Cerebellar nuclear complex (tissue), 1 donor: ENCODE data around the gene FADS2.

ENCODE experiments used
- DNase-seq, 2 experiments: peaks; one replicate each; lab custom pipeline; 2025; lab: John Stamatoyannopoulos, UW

Gene FADS2

GRCh38 chr11:61820174-61820573, 7.9 kb upstream of the FADS2 start:
- DNase-seq = no peak

GRCh38 chr11:61826930-61827570, 1.1 kb upstream of the FADS2 start:
- DNase-seq = no peak

DNA sequence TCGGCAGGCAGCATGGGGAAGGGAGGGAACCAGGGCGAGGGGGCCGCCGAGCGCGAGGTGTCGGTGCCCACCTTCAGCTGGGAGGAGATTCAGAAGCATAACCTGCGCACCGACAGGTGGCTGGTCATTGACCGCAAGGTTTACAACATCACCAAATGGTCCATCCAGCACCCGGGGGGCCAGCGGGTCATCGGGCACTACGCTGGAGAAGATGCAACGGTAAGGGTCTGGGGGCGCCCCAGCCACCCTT, 204 bp downstream of the FADS2 start:
- no peak for DNase-seq

DNA sequence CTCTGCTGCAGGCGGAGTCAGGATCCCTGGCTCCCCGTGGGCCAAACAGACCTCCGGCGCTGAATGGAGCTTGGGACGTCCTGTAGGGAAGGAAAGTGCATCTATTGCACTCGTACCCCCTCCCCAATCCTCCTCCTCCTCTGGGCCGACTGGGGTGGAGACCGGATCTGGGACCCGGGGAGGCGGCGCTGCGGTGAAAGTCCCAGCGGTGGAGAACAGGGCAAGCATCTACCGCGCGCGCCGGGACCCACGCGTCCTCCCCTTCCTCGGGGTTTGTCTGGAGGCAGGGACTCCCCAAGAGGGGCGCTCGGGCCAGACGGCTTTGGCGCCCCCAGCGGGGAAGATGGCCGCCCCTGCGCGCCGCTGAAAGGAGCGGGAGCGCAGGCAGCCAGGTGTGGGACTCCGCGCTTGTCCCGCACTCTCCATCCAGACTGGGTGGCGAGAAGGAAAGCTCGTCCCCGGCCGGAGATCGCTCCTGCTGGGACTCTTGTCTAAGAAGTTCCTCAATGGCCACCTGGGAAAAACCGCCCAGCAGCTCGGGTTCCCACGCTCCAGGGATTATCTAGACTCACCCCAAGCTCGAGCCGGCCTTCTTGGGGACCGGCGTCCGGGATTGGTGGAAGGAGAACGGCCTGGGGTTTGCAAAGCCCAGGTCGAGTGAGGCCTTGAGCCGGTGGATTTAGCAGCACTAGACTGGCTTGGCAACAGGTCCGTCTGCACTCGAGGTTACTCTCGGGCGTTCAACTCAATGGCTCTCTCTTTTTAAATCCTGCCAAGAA, 718 bp downstream of the FADS2 start:
- no peak for DNase-seq

- DNase-seq = no peak
These were observed 1.7 kb downstream of the FADS2 start for GRCh38 chr11:61829806-61830205.

- no peak for DNase-seq
These were observed 2.4 kb downstream of the FADS2 start for GRCh38 chr11:61830237-61831105.

DNA sequence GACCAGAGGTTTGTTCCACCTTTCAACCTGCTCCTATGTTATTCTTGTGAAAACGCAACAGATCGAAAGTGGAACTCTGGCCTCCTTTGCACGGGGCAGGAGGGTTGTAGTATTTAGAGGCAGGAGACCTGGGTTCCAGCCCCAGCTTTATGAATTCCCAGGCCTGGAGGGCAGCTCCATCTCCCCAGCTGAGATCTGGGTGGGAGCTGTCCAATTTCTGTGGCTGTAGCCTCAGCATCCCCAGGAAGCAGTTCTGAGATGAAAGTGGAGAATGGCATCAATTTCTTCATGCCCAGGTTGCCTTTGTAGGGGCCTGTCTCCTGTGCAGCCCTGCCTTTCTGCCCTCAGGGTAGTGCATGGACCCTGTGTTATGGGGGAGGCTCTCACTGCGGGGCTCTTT, 4.1 kb downstream of the FADS2 start:
- DNase-seq = no peak

DNA sequence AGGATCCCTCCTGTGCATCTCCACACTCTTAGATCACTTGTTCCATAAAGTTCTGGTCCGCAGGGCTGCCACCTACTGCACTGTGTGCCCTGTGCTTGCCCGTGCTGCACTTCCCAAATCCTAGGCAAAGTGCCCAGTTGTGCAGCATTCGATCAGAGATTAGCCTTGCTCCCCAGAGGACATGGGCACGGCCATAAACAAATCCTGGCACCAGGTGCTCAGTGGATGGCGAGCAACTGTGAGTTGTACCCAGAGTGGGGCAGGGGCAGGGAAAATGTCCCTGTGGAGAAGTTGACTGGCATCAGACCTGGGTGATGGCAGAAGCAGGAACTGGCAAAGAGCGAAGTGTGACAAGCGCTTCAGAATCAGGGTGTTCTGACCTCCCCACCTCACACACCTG, 4.7 kb downstream of the FADS2 start:
- no peak for DNase-seq

GRCh38 chr11:61833471-61833870, 5.4 kb downstream of the FADS2 start:
- no peak for DNase-seq

- DNase-seq = no peak
These were observed 5.8 kb downstream of the FADS2 start for GRCh38 chr11:61833926-61834277.

DNA sequence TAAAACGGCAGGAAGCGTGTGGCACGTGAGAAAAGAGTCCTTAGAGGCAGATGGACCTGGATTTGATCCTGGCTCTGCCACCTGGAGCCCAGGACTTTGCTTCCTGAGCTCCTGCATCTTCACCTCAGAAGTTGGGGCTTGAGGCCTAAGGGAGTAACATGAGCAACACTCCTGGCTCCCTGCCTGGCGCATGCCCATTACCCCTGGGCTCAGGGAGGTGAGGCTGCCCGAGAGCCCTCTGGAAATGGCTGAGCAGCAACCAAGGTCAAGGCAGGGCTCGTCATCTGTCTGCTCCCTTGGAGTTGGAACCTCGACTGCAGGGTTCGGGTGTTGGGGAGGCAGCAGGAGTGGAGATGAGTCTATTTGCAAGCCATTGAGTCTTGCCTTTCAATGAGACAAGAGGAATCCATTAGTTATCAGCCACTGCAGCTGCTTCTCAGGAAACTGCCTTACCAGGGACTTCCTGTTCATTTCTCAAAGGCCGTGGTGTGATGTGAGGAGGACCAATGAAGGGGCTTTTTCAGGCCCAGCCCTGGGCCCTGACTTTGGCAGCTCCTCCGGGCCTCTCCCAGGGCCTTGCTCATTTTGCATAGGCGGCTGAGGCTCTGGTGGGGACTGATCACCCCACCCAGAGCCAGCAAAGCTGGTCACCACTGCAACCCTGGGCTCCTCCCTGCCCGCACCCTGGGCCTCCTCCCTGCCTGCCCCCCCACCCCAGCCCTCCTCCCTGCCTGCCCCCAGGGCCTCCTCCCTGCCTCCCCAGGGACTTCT, 6.4 kb downstream of the FADS2 start:
- DNase-seq = no peak

- DNase-seq = no peak
These were observed 8.1 kb downstream of the FADS2 start for GRCh38 chr11:61836193-61836592.

DNA sequence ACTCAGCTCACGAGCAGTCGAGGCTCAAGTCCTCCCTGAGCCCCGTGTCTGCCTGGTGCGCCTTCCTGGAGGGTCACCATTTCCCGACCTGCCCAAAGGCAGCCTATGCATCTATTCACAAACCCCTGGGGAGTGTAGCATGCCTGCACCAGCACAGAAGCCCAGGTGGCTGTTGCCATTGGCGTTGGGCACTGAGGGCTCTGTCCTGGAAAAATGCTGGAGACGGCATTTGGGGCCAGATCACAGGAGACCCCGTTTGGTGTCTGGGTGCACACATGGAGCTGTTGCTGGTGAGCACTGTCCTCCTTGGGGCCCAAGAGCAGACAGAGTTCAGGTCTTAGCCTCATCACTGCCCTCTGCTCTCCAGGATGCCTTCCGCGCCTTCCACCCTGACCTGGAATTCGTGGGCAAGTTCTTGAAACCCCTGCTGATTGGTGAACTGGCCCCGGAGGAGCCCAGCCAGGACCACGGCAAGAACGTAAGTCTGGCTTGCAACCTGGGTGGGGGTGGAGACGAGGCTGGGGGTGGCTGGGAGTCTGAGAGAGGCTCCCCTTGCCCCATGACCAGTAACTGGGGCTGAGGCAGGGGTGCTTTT, 9.4 kb downstream of the FADS2 start:
- DNase-seq = no peak

GRCh38 chr11:61838501-61838900, 10.4 kb downstream of the FADS2 start:
- DNase-seq = no peak

DNA sequence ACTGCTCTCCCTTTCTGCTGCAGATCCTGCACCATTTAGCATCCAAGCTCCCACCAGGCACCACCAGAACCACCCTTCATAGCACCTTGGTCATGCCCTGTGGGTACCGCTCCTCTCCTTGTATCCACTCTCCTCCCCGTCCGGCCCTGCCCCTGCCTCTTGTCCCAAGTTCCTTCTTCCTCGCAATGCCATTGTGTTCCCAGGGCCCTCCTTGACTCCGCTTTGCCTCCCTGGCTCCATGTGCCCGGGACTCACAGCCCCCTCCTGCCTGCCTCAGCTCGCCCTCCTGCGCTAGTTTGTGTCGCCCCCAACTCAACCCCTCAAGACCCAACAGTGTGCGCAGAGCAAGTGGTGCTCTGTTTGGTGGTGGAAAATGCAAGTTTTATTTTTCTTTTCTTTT, 10.8 kb downstream of the FADS2 start:
- DNase-seq = no peak

DNA sequence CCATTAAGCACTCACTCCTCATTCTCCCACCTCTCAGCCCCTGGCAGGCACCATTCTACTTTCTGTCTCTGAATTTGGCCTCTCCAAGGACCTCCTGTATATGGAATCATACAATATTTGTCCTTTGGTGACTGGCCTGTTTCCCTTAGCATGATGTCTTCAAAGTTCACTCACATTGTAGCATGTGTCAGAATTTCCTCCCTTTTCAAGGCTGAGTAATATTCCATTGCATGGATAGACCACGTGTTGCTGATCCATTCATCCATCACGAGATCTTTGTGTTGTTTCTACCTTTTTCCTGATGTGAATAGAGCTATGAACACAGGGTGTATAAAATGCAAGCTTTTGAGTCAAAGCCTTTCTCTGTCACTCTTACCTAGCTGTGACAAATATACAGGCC, 11.6 kb downstream of the FADS2 start:
- DNase-seq = no peak

DNA sequence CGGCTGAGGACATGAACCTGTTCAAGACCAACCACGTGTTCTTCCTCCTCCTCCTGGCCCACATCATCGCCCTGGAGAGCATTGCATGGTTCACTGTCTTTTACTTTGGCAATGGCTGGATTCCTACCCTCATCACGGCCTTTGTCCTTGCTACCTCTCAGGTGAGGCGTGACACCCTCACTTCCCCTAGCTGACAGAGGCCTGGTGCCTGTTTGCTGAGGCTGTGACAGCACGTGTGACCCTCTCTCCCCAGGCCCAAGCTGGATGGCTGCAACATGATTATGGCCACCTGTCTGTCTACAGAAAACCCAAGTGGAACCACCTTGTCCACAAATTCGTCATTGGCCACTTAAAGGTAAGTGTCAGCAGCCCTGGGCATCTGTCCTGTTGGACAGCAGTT, 12.3 kb downstream of the FADS2 start:
- DNase-seq = no peak

DNA sequence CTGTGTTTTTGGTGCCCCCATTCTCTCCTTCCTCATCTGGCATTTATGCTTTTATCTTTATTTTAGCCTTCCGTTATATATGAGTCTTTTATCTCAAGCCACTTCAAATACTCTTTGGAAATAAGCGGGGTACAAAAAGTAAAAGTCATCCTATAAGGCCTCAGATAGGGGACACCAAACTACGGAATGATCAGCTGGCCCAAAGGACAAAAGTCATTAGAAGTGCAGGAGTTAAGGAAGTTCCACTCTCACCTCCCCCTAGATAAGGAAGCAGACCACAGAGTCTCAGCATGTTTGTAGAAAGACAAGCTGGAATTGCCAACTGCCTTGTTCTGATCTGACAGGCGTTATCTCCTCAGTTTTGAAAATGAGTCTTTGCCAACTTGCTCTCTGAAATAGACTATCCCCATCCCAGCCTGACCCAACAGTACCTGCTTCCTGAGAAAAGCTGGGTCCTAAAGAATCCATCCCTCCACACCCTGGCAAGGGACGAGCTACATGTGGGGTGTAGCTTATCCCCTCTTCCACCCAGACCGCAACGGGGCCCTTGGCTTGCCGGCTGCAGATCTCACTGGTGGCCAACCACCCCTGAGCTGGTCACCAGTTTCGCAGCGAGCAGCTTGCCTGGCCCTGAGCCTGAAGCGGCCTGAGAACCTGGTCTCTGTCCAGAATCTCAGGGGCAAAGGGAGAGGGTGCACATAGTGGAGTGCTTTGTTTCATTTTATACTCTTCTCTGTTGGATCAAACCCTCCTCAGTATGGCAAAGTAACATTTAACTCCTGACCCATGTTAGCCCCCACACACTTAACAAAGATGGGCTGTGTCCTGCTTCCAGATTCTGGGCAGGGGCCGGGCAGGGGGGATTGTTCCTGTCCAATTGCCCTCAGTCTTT, 13.8 kb downstream of the FADS2 start:
- DNase-seq = no peak

GRCh38 chr11:61842528-61842820, 14.4 kb downstream of the FADS2 start:
- no peak for DNase-seq

DNA sequence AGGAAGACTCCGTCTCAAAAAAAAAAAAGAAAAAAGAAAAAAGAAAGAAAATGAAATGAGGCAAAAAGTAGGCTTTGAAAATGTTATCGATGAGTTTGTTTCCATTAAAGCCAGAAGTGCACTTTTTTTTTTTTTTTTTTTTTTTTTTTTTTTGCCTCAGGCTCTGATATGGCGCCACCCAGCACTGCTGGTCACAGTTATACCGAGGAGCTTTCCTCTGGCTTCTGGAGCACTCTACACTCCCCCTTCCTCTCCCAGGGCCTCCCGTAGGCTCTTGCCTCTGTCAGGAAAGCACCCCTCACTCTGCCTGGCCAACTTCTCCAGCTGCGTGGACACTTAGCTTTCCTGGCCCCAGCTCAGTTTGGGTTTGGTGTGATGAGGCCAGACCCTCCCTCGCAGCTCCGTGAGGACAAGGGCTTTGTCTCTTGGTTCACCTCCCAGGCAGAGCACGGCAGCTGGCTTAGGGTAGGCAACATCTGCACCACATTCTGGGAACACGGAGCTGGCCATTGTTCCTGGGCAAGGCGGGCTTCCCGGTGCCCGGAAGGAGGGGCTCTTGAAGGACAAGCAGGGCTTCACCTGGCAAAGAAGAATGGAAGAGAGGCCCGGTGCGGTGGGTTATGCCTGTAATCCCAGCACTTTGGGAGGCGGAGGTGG, 16.9 kb downstream of the FADS2 start:
- no peak for DNase-seq
